SW 1271 (cell line): ENCODE results near the gene GAREM1.
A peak's percentile ranks its signal among the peaks of the same experiment; 100 is the strongest.

Experiments
- DNase-seq, 2 experiments: peaks; one replicate each; lab custom pipeline; 2025; lab: John Stamatoyannopoulos, UW

The GAREM1 gene

GRCh38 chr18:32459361-32460101 lies 11.2 kb downstream of the GAREM1 start:
- no peak for DNase-seq

- no peak for DNase-seq
Observed at GRCh38 chr18:32455361-32455760, 15.3 kb downstream of the GAREM1 start.

GRCh38 chr18:32454593-32454992 lies 16.1 kb downstream of the GAREM1 start:
- DNase-seq = no peak

DNA sequence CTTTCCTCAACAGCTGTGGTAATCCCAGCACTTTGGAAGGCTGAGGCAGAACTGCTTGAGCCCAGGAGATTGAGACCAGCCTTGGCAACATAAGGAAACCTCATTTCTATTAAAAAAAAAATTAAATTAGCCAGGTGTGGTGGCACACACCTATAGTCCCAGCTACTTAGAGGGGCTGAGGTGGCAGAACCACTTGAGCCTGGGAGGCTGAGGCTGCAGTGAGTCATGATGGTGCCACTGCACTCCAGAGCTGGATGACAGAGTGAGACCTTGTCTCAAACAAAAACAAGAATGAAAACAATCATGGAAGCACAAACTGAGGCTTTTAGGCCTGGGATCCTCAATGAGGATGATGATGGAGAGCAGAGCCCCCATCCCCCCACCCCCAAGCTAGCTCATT lies 19.8 kb downstream of the GAREM1 start:
- DNase-seq = no peak

DNA sequence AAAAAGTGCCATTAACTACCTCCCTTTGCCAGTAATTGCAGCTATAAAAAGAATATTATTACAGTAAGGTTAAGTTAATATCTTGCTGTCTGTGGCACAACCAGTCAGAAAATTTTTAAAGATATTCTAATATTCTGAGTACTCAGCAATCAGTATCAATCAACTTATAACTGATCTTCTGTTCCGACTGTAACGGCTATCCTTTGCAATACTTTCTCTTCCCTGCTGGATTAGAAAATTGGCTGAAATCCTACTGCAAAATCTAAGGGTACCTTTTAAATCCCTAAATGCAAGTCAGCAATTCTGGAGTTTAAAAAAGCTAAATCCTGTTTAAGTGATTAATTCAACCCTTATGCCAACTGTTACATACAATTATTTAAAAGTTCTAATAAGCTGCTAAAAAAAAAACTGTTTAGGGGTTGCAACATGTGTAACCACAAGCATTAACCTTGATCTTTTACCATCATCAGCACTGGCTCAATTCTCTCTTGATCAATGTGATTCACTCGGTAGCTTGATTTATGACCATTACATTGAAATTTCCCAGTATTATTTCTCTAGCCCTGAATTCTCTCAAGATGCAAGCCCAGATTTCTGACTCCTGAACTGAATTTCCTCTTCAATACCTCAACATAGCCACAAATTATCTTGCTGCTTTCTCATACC lies 20.5 kb downstream of the GAREM1 start:
- no peak for DNase-seq

GRCh38 chr18:32446780-32447179 lies 23.9 kb downstream of the GAREM1 start:
- no peak for DNase-seq

DNA sequence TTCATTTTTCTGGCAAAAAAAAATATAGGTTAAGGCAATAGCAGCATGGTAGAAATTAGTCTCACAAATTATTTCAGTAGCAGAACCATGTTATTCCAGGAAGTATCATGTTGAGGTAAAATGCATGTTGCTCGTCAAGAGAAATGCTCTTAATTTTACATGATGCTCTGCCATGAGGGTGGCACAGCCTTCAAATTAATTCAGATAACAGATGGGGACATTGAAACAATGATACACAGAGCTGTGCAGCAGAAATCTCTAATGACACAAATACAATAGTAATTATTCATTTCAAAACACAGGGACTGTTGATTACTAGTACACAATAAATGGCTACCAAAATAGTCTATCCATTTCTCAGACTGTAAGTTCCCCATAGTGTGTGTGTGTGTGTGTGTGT lies 24.8 kb downstream of the GAREM1 start:
- DNase-seq = no peak

DNA sequence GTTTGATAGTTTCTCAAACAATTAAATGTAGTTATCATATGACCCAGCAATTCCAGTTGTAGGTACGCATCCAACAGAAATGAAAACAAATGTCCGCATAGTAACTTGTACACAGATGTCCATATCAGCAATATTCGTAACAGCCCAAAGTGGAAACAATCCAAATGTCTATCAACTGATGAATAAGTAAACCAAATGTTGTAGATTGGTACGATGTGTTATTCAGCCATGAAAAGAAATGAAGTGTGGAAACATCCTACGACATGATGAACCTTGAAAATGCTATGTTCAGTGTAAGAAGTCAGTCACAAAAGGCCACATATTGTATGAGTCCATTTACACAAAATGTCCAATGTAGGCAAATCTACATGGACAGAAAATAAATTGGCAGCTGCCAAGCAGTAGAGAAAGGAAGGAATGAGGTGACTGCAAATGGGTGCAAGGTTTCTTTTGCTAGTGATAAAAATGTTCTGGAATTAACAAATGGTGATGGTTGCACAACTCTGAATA lies 26.9 kb downstream of the GAREM1 start:
- no peak for DNase-seq

DNA sequence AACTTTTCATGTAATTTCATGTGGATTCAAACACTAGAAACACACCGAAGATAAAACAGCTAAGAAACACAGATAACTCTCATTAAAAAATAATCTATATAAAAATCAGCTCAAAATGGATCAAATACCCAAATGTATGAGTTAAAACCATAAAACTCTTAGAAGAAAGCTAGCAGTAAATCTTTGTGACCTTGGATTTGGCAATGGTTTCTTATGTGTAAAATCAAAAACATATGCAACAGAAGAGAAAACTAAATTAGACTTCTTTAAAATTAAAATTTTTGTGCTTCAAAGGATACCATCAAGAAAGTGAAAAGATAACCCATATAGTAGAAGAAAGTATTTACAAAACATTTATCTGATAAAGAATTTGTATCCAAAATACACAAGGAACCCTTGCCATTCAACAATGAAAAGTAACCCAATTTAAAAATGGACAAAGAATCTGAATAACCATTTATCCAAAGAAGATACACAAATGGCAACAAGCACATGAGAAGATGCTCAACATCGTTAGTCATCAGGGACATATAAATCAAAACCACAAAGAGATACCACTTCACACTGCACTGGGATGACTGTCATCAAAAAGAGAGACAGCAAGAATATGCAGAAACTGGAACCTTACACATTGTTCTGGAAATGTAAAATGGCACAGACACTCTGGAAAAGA lies 27.5 kb downstream of the GAREM1 start:
- no peak for DNase-seq

DNA sequence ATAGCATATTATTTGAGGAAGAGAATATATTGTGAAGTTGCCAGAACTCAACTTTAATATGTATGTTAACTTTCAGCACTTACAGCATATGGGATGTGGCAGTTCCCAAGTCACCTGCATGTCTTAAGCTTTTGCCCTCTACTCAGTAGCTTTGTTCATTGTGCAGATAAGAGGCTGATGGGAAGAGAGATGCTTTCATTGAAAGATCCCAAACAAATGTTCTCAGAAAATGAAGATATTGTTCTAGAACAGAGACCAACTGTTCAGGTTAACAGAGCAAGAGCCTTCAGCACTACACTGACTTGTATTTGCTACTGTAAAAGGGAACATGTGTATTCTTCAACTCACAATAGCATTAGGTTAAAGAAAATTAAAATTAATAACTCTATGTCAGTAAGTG lies 28.1 kb downstream of the GAREM1 start:
- DNase-seq = no peak

DNA sequence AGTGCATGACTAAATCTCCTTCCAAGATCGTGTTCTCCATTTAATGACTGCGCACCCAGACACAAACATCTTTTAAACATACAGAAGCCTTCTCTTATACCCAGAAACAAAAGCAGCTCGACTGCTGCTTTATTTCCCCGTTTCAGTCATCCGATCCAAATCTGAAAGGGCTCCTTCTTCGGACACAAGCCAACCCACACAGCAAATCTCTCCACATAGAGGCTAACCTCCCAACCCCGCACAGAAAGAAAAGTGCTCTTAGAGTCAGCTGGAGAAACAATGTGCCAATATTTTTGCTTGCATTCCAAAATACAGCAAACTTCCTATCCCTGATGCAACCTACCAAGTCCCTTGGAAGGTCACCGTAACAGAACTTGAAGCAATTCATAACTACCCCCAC lies 29.1 kb downstream of the GAREM1 start:
- no peak for DNase-seq

GRCh38 chr18:32440518-32440917 lies 30.2 kb downstream of the GAREM1 start:
- DNase-seq = no peak

- peak in 1 of 2 experiments; percentile 3 for DNase-seq
Observed at GRCh38 chr18:32439802-32440201, 30.9 kb downstream of the GAREM1 start.

DNA sequence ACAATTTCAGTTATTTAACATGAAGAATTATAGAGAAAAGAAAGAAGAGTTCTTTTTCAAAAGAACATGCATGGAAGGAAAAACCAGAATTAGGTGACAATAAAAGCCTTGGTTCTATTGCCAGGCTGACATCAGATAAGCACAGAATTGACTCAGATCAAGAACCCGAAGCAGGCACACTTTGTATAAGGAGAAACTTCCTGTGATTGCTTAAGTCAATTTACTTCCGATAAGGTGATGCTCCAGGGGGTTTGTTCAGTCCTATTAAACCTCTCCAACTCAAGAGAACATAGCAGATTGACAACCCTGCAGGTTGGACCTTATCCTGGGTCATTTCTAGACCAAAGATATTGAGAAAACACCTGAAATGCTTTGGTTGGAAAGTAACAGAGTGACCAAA lies 31.4 kb downstream of the GAREM1 start:
- no peak for DNase-seq

DNA sequence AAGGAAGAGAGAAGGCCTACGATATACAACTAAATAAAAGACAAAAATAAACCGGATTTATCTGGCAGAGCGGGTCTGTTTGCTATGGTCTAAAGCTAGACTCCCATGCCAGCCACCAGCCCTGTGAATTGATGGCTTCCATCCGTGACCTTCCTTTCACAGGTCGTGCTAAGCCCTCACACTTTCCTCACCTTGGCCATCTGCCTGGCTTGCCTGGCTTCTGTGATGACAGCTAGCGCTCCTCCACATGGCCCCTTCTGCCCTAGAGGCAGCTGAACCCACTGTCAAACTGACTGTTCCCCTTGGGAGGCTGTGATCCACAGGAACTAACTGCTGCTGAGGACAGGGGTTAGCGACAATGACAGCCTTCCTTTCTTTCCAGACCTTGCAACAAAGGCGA lies 32.5 kb downstream of the GAREM1 start:
- DNase-seq = no peak

DNA sequence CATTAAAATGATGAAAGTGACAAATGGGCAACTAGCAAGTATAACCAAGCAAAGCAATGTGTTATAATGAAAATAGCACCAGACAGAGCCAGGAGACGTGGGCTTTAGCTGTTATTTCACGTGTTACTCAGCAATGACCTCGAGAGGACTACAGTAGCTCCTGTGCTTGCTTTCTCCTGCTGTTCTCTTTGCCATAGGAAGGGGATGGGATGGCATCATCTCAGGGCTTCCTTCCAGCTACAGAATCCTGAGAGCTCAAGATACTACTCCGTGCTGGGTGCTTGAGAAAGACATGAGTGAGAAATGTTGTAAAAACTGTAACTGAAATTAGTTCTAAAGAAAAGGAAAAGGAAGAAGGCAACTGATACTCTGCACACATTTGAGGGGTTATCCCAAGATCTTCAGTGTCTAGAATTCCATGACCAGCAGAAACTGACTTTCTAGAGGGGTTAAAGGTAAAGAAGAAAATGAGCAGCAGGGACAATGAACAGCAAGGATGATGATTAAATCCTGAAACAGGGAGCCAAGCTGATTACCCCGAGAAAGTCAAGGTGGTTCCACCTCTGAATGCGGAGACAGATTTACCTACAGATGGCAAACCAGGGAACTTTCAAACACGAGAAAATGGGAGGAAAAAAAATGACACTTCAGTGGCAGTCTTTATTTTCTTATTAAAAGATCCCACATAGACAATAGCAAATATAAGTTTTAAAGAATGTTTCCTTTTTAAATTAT lies 33.4 kb downstream of the GAREM1 start:
- DNase-seq = no peak

- no peak for DNase-seq
Observed at GRCh38 chr18:32435631-32436500, 34.8 kb downstream of the GAREM1 start.

GRCh38 chr18:32431753-32432152 lies 38.9 kb downstream of the GAREM1 start:
- DNase-seq = no peak

- no peak for DNase-seq
Observed at GRCh38 chr18:32429402-32429801, 41.3 kb downstream of the GAREM1 start.

- no peak for DNase-seq
Observed at GRCh38 chr18:32427084-32427900, 43.4 kb downstream of the GAREM1 start.
